SK-N-SH (cell line): ENCODE measurements around the gene THAP8. TPM values are rescaled to one million over a fixed set of nuclear protein-coding genes. Genes with fewer than 3 reads are reported as not detected.

ENCODE experiments used
- CTCF ChIA-PET: fragments of 300-600, 350-600 bp; formaldehyde crosslinking; extraction: SDS; loops from one replicate; lab custom pipeline; 2021; lab: Yijun Ruan, JAX
- POLR2A ChIA-PET: fragments of 350-600 bp; sonication (Branson Sonifier 250); formaldehyde crosslinking; extraction: SDS; loops from one replicate; lab custom pipeline; 2020; ENCODE audit warnings: antibody characterized with exemption, inconsistent platforms; lab: Yijun Ruan, JAX
- DNase-seq: peaks from one replicate; pipeline ENCODE4 v3.0.0; 2012
- H2AFZ ChIP-seq: fragments of 200-600 bp; sonication (generic); 2 replicates; pipeline ENCODE4 v1.8.1; 2016; ENCODE audit warnings: antibody characterized with exemption, mild to moderate bottlenecking, low read depth
- H3F3A ChIP-seq: fragments of 200-600 bp; sonication (generic); replicated peaks from 2 replicates; pipeline ENCODE3; 2016; ENCODE audit warnings: antibody characterized with exemption, mild to moderate bottlenecking; ENCODE audit not compliant: insufficient read depth
- H3K27ac ChIP-seq, 2 experiments: fragments of 200-500 bp in 1 of 2; fragments of 200-600 bp in 1 of 2; sonication (Bioruptor generic) in 1 of 2; sonication (generic), shearing (Covaris generic) in 1 of 2; 2 replicates each; pipeline versions ENCODE4 v1.5.1 to v1.6.1; 2014 to 2016; ENCODE audit warnings: low read depth in 2 of 2, inconsistent platforms in 1 of 2, low read length in 1 of 2, mild to moderate bottlenecking in 1 of 2, mixed read lengths in 1 of 2
- H3K27me3 ChIP-seq: fragments of 200-600 bp; sonication (generic), shearing (Covaris generic); 2 replicates; pipeline ENCODE4 v1.6.1; 2016; ENCODE audit warnings: mixed run types; ENCODE audit not compliant: insufficient read depth
- H3K36me3 ChIP-seq, 2 experiments: fragments of 200-500 bp in 1 of 2; fragments of 200-600 bp in 1 of 2; sonication (Bioruptor generic) in 1 of 2; sonication (generic) in 1 of 2; replicated peaks in 1 of 2; 2 replicates each; pipeline versions ENCODE3 to v1.5.1; 2014 to 2016; ENCODE audit warnings: low read length in 1 of 2, mild to moderate bottlenecking in 1 of 2; ENCODE audit not compliant: insufficient read depth in 2 of 2, control insufficient read depth in 1 of 2
- H3K4me1 ChIP-seq, 2 experiments: fragments of 200-500 bp in 1 of 2; fragments of 200-600 bp in 1 of 2; sonication (Bioruptor generic) in 1 of 2; sonication (generic), shearing (Covaris generic) in 1 of 2; 2 replicates each; pipeline versions ENCODE4 v1.5.1 to v1.6.1; 2014 to 2016; ENCODE audit warnings: low read depth in 1 of 2, low read length in 1 of 2, mixed run types in 1 of 2; ENCODE audit not compliant: insufficient read depth in 2 of 2, control insufficient read depth in 1 of 2
- H3K4me2 ChIP-seq: fragments of 200-600 bp; sonication (generic), shearing (Covaris generic); 2 replicates; pipeline ENCODE4 v1.6.1; 2017; ENCODE audit warnings: mixed run types
- H3K4me3 ChIP-seq, 2 experiments: fragments of 200-500 bp in 1 of 2; fragments of 200-600 bp in 1 of 2; sonication (Bioruptor generic) in 1 of 2; sonication (generic), shearing (Covaris generic) in 1 of 2; 2 replicates each; pipeline versions ENCODE4 v1.5.1 to v1.8.1; 2014 to 2016; ENCODE audit warnings: low read depth in 2 of 2, inconsistent platforms in 1 of 2, low read length in 1 of 2, mild to moderate bottlenecking in 1 of 2, mixed read lengths in 1 of 2, moderate library complexity in 1 of 2
- H3K79me2 ChIP-seq: fragments of 200-600 bp; sonication (generic); 2 replicates; pipeline ENCODE4 v1.8.1; 2017; ENCODE audit warnings: mild to moderate bottlenecking; ENCODE audit not compliant: insufficient read depth
- H3K9ac ChIP-seq: fragments of 200-600 bp; sonication (generic); 2 replicates; pipeline ENCODE4 v1.6.1; 2017; ENCODE audit warnings: mixed run types
- H3K9me2 ChIP-seq: fragments of 200-600 bp; sonication (generic); 2 replicates; pipeline ENCODE4 v1.6.1; 2017; ENCODE audit warnings: mixed run types
- H3K9me3 ChIP-seq: fragments of 200-600 bp; sonication (generic); 2 replicates; pipeline ENCODE4 v1.6.1; 2017; ENCODE audit warnings: mixed run types, mild to moderate bottlenecking, moderate library complexity
- H4K20me1 ChIP-seq: fragments of 200-600 bp; sonication (generic); 2 replicates; pipeline ENCODE4 v1.6.1; 2017; ENCODE audit warnings: mild to moderate bottlenecking, mixed run types; ENCODE audit not compliant: insufficient read depth
- FOXM1 ChIP-seq: IDR thresholded peaks from 2 replicates; pipeline ENCODE4 v1.4.0; 2012; ENCODE audit warnings: low read depth, mild to moderate bottlenecking
- JUND ChIP-seq: IDR thresholded peaks from 2 replicates; pipeline ENCODE4 v1.4.0; 2012
- MEF2A ChIP-seq: IDR thresholded peaks from 2 replicates; pipeline ENCODE4 v1.4.0; 2012; ENCODE audit warnings: low read depth, borderline replicate concordance
- MXI1 ChIP-seq: IDR thresholded peaks from 2 replicates; pipeline ENCODE4 v1.6.1; 2012; ENCODE audit warnings: mild to moderate bottlenecking, low read depth, low read length, improper control_type of control experiment
- NFIC ChIP-seq: IDR thresholded peaks from 2 replicates; pipeline ENCODE4 v1.4.0; 2012; ENCODE audit warnings: borderline replicate concordance
- NRF1 ChIP-seq: IDR thresholded peaks from 2 replicates; pipeline ENCODE4 v1.6.1; 2012; ENCODE audit warnings: low read depth, mild to moderate bottlenecking, low read length
- RCOR1 ChIP-seq: fragments of 150-350 bp; IDR thresholded peaks from 2 replicates; pipeline ENCODE4 v1.6.1; 2017; ENCODE audit warnings: antibody characterized with exemption, low read length
- SMC3 ChIP-seq: IDR thresholded peaks from 2 replicates; pipeline ENCODE4 v1.6.1; 2012; ENCODE audit warnings: low read depth, low read length, improper control_type of control experiment
- TCF12 ChIP-seq: IDR thresholded peaks from 2 replicates; pipeline ENCODE4 v1.4.0; 2012
- WGBS: methylation state at CpG from one replicate; pipeline ENCODE4 v1.1.6; 2017; ENCODE audit warnings: low lambda C conversion rate; 5-methylcytosine and 5-hydroxymethylcytosine counted together
- polyA plus RNA-seq, 3 experiments: library from polyadenylated mRNA; depleted of rRNA; stranded (reverse); fragments of >200 nt; gene quantifications; 2 replicates each; pipeline ENCODE4 v1.2.3, GENCODE V29; 2012
- TF ChIP-seq, protein P1 (sequence below): IDR thresholded peaks from 2 replicates; pipeline ENCODE4 v1.4.0; 2012; ENCODE audit warnings: low read depth

The THAP8 gene
- polyA plus RNA-seq, 1 of the 3 experiments (the other 2 are of a cell fraction) = 6.3 TPM

- POLR2A ChIA-PET = no interaction called here
- H3K9ac ChIP-seq = no peak overlapping the region
These were observed 65.3 kb downstream of the THAP8 start for GRCh38 chr19:35988824-35989223.

GRCh38 chr19:35987571-35987896 lies 66.6 kb downstream of the THAP8 start:
- TF ChIP-seq NFIC = no peak
- no peak for TF ChIP-seq SMC3
- TF ChIP-seq RCOR1 = no peak
- TF ChIP-seq, protein P1, sequence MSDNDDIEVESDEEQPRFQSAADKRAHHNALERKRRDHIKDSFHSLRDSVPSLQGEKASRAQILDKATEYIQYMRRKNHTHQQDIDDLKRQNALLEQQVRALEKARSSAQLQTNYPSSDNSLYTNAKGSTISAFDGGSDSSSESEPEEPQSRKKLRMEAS = no peak
- TF ChIP-seq TCF12 = no peak
- Histone ChIP-seq H3K9me2 (no peaks in the 10 kb centered on the region), H3K4me2 (peak overlapping the region; percentile 78; the same call in 1 of the 2 replicates), H3K4me1 (no peaks in the 10 kb centered on the region), H4K20me1 (no peaks in the 10 kb centered on the region), H3K9ac (no peak overlapping the region), H3K36me3 (no peaks in the 10 kb centered on the region), H2AFZ (no peak overlapping the region), H3K27me3 (peaks cover 7% of the 10 kb centered on the region; the same call in 1 of the 2 replicates), H3K4me3 (peak overlapping the region; percentile 28 to 48; a peak in 2 of 4 replicates), H3F3A (no peaks in the 10 kb centered on the region), H3K79me2 (no peaks in the 10 kb centered on the region), H3K27ac (no peak overlapping the region), H3K9me3 (no peaks in the 10 kb centered on the region)
- POLR2A ChIA-PET = no interaction called here
- WGBS = 16% methylated on average over 8 of the region's 8 CpGs
- CTCF ChIA-PET = interaction anchor here (0.6 to 1.8 kb wide), 5 partner anchors 17 to 257 kb away, joined by 3 to 4 read pairs (median 3); no protein-coding TSS in a partner anchor
- no peak for DNase-seq

More at GRCh38 chr19:35988824-35989223, 65.3 kb downstream of the THAP8 start:
- CTCF ChIA-PET = no interaction called here
- H3K27me3 ChIP-seq = peaks cover 7% of the 10 kb centered on the region; the same call in 1 of the 2 replicates
- no peaks in the 10 kb centered on the region for H3K36me3 ChIP-seq
- no peak overlapping the region for H3K4me3 ChIP-seq
- no peaks in the 10 kb centered on the region for H4K20me1 ChIP-seq
- H3K4me1 ChIP-seq = no peaks in the 10 kb centered on the region; a peak in 1 of 4 replicates
- H2AFZ ChIP-seq = no peak overlapping the region
- no peak overlapping the region for H3K4me2 ChIP-seq
- H3K27ac ChIP-seq = no peak overlapping the region
- H3K9me3 ChIP-seq = no peaks in the 10 kb centered on the region
- H3K79me2 ChIP-seq = no peaks in the 10 kb centered on the region
- TF ChIP-seq FOXM1 (no peak), JUND (no peak)
- no peak for DNase-seq
- no peaks in the 10 kb centered on the region for H3K9me2 ChIP-seq
- 50% methylated on average over 3 of the region's 3 CpGs for WGBS
- H3F3A ChIP-seq = no peaks in the 10 kb centered on the region

DNA sequence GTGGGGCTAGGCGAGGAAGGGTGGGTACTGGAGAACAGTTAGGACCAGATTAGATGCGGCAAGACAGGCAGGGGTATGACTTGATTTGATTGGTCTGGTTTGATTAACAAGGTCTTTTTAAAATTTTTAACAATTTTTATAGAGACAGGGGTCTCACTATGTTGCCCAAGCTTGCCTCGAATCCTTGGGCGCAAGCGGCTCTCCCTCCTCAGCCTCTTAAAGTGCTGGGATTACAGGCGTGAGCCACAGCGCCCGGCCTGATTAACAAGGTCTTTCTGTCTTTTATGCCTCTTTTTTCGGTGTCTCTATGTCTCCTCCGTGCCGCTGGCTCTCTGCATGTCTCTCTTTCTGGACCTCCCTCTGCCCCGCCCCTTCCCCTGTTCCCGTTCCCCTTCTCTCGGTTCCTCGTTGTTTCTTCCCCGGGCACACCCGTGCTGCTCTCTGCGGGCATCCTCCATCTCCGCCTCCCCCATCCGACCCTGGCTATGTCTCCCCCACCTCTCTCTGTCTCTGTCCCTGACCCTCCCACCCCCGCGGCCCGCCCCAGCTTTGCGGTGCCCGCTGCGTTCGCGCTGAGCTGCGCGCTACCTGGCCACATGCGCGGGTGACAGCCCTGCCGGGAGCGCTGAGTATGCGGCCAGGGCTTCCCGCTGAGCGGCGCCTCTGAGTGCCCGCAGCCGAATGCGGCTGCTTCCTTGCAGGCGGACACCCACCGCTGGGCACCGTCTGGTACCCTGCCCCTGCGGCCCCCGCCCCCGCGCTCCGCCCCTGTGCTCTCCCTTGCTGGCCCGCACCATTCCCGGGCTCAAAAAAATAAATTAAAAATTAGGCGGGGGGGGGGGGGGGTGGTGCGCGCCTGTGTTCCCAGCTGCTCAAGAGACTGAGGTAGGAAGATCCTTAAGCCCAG lies 67.2 kb downstream of the THAP8 start:
- H3K9ac ChIP-seq = no peak overlapping the region
- 14% methylated on average over 52 of the region's 54 CpGs for WGBS
- ChIA-PET POLR2A (no interaction called here), CTCF (interaction anchor here (0.6 to 1.8 kb wide), 5 partner anchors 18 to 258 kb away, joined by 3 to 4 read pairs (median 3); no protein-coding TSS in a partner anchor)
- H3K4me2 ChIP-seq = peak overlapping the region; percentile 78; the same call in 1 of the 2 replicates
- H3K27me3 ChIP-seq = peaks cover 7% of the 10 kb centered on the region; the same call in 1 of the 2 replicates
- H3K27ac ChIP-seq = no peak overlapping the region
- H3K9me2 ChIP-seq = no peaks in the 10 kb centered on the region
- TF ChIP-seq MXI1 (peak; percentile 86), NRF1 (peak; percentile 8; the same call in 1 of the 2 replicates), MEF2A (no peak)
- H3K4me3 ChIP-seq = peak overlapping the region; percentile 28 to 48
- no peaks in the 10 kb centered on the region for H3F3A ChIP-seq
- H3K9me3 ChIP-seq = no peaks in the 10 kb centered on the region
- H3K79me2 ChIP-seq = no peaks in the 10 kb centered on the region
- DNase-seq = peak; percentile 90
- H2AFZ ChIP-seq = no peak overlapping the region
- no peaks in the 10 kb centered on the region for H3K36me3 ChIP-seq
- no peaks in the 10 kb centered on the region for H3K4me1 ChIP-seq
- H4K20me1 ChIP-seq = no peaks in the 10 kb centered on the region
